WERI-Rb-1 (cell line): ENCODE results near the gene NIPSNAP2.
A peak's percentile ranks its signal among the peaks of the same experiment; 100 is the strongest.
"Not testable (repeated sequence)": the region's sequence is repeated elsewhere in the genome, so short reads cannot be mapped to it uniquely, and the experiment has no call there.

Source experiments
- DNase-seq: peaks from one replicate; pipeline ENCODE4 v3.0.0-alpha.2; 2020
- H3K27ac ChIP-seq: fragments of 250-450 bp; sonication (Bioruptor Pico); 2 replicates; pipeline ENCODE4 v1.5.1; 2020; ENCODE audit warnings: mild to moderate bottlenecking, moderate library complexity
- H3K27me3 ChIP-seq: fragments of 250-450 bp; sonication (Bioruptor Pico); 2 replicates; pipeline ENCODE4 v1.5.1; 2021; ENCODE audit warnings: mild to moderate bottlenecking, low read depth, moderate library complexity; ENCODE audit not compliant: insufficient read depth, severe bottlenecking
- H3K36me3 ChIP-seq: fragments of 250-450 bp; sonication (Bioruptor Pico); 2 replicates; pipeline ENCODE4 v1.5.1; 2020; ENCODE audit warnings: mild to moderate bottlenecking, moderate library complexity
- H3K4me3 ChIP-seq: 2 replicates; pipeline ENCODE4 v1.5.1; 2011; ENCODE audit warnings: low read depth, mild to moderate bottlenecking, control low read depth, low read length
- H3K9me3 ChIP-seq: fragments of 250-450 bp; sonication (Bioruptor Pico); 2 replicates; pipeline ENCODE4 v1.5.1; 2021; ENCODE audit warnings: mild to moderate bottlenecking, moderate library complexity; ENCODE audit not compliant: severe bottlenecking
- TF ChIP-seq, protein P1 (sequence below): IDR thresholded peaks from 2 replicates; pipeline ENCODE4 v1.5.1; 2011; ENCODE audit warnings: low read depth, mild to moderate bottlenecking, control low read depth, inconsistent platforms, low read length

Gene NIPSNAP2

DNA sequence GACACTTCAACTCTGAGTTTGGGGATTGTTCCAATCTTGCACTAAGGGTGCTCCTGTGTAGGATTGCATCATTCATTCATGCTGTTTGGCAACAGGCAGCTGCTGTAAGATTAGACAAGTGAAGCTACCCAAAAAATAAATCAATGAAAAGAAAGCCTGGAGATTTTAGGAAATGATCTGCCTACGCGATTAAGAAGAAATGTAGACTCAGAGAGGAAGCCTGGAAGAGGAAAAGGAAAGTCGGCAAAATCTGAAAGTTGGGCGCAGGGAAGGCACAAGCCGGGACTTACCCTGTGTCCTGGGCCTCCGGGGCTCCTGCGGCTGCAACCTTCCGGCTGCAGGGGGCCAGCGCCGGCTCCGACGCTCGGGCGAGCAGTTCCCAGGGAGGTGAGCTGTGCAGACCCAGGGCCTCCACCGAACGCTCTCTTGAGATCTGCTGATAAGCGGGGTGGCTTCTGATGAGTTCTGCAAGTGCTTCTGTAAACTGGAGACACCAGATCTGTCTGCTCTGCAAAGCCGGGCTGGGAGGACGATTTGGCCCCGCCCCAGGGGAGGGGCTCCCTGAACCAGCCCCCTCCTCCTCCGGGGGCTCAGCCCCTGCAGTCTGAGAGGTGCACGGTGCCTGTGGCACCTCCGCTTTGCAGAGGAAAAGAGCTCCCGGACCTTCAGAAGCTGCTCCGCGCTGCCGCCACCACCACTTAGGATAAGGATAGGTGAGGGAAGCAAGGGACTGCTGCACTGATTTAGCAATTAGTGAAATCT lies 69.5 kb downstream of the NIPSNAP2 start:
- H3K27me3 ChIP-seq, result no peaks in the 10 kb centered on the region
- TF ChIP-seq, protein P1, sequence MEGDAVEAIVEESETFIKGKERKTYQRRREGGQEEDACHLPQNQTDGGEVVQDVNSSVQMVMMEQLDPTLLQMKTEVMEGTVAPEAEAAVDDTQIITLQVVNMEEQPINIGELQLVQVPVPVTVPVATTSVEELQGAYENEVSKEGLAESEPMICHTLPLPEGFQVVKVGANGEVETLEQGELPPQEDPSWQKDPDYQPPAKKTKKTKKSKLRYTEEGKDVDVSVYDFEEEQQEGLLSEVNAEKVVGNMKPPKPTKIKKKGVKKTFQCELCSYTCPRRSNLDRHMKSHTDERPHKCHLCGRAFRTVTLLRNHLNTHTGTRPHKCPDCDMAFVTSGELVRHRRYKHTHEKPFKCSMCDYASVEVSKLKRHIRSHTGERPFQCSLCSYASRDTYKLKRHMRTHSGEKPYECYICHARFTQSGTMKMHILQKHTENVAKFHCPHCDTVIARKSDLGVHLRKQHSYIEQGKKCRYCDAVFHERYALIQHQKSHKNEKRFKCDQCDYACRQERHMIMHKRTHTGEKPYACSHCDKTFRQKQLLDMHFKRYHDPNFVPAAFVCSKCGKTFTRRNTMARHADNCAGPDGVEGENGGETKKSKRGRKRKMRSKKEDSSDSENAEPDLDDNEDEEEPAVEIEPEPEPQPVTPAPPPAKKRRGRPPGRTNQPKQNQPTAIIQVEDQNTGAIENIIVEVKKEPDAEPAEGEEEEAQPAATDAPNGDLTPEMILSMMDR, result no peak

GRCh38 chr7:56040730-56041129 lies 76.3 kb downstream of the NIPSNAP2 start:
- no peak for DNase-seq
- Histone ChIP-seq H3K36me3 (no peaks in the 10 kb centered on the region), H3K9me3 (no peaks in the 10 kb centered on the region), H3K27me3 (no peaks in the 10 kb centered on the region), H3K27ac (no peak overlapping the region), H3K4me3 (no peak overlapping the region)
- TF ChIP-seq, protein P1, result no peak

More for the DNA sequence above, 69.5 kb downstream of the NIPSNAP2 start:
- peak; percentile 92 for DNase-seq
- Histone ChIP-seq H3K36me3 (peaks cover 15% of the 10 kb centered on the region), H3K9me3 (no peaks in the 10 kb centered on the region), H3K27ac (peak overlapping the region; percentile 58), H3K4me3 (peak overlapping the region; percentile 74)

- DNase-seq, H3K9me3 ChIP-seq, H3K36me3 ChIP-seq, H3K27ac ChIP-seq, H3K4me3 ChIP-seq, H3K27me3 ChIP-seq: not testable (repeated sequence)
Observed at GRCh38 chr7:56045758-56046157, 81.4 kb downstream of the NIPSNAP2 start.

GRCh38 chr7:56046721-56047445 lies 82.5 kb downstream of the NIPSNAP2 start:
- no peaks in the 10 kb centered on the region for H3K36me3 ChIP-seq
- H3K27ac ChIP-seq, result no peak overlapping the region
- DNase-seq, result no peak
- H3K4me3 ChIP-seq, result no peak overlapping the region
- no peaks in the 10 kb centered on the region for H3K27me3 ChIP-seq
- TF ChIP-seq, protein P1, result no peak
- H3K9me3 ChIP-seq, result no peaks in the 10 kb centered on the region

DNA sequence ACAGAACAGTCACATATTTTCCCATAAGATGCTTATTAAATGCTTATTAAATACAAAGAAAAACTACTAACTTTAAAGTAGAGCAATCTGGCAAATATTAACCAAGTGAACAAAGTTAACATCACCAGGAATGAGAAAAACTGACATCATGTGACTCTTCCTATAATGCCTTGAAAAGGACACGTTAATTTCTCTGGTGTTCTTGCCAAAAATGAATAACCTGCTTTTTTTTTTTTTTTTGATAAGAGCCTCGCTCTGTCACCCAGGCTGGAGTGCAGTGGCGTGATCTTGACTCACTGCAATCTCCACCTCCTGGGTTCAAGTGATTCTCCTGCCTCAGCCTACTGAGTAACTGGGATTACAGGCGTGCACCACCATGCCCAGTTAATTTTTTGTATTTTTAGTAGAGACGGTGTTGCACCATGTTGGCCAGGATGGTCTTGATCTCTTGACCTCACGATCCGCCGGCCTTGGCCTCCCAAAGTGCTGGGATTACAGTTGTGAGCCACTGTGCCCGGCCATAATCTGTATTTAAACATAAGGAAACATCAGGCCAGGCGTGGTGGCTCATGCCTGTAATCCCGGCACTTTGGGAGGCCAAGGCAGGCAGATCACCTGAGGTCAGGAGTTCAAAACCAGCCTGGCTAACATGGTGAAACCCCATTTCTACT lies 83.2 kb downstream of the NIPSNAP2 start:
- not testable (repeated sequence) for H3K4me3 ChIP-seq, H3K36me3 ChIP-seq

DNA sequence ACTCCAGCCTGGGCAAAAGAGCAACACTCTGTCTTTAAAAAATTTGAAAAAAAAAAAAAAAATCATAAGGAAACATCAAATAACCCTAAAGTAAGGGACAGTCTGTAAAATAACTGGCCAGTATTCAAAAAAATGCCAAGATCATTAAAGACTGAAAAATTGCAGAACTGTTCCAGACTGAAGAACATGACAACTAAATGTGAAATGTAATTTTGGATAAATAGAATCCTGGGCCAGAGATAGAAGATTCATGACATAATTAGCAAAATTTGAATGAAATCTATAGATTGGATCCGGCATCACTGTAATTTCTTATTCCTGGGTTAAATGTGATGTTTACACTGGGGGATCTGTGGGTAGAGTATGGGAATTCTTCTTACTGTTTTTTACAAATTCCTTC lies 83.9 kb downstream of the NIPSNAP2 start:
- no peak for DNase-seq
- H3K27me3 ChIP-seq, result no peaks in the 10 kb centered on the region
- TF ChIP-seq, protein P1, result no peak
- H3K9me3 ChIP-seq, result no peaks in the 10 kb centered on the region
- no peak overlapping the region for H3K4me3 ChIP-seq
- no peak overlapping the region for H3K27ac ChIP-seq
- peaks cover 12% of the 10 kb centered on the region for H3K36me3 ChIP-seq

More for the DNA sequence above, 83.2 kb downstream of the NIPSNAP2 start:
- DNase-seq, H3K9me3 ChIP-seq, H3K27ac ChIP-seq, H3K27me3 ChIP-seq: not testable (repeated sequence)

DNA sequence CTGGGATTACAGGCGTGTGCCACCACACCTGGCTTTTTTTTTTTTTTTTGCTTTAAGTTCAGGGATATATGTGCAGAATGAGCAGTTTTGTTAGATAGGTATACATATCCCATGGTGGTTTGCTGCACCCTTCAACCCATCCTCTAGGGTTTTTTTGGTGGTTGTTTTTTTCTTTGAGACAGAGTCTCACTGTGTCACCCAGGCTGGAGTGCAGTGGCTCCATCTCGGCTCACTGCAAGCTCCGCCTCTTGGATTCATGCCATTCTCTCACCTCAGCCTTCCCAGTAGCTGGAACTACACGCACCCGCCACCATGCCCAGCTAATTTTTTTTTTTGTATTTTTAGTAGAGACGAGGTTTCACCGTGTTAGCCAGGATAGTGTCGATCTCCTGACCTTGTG lies 84.4 kb downstream of the NIPSNAP2 start:
- H3K4me3 ChIP-seq, DNase-seq, H3K9me3 ChIP-seq, H3K27me3 ChIP-seq: not testable (repeated sequence)
- Histone ChIP-seq H3K36me3 (peaks cover 17% of the 10 kb centered on the region), H3K27ac (peak overlapping the region; percentile 48; the same call in 1 of the 2 replicates)
